Lung (tissue), 12 donors: Measurements from ENCODE around the gene MAP4. TPM values are rescaled to one million over a fixed set of nuclear protein-coding genes. Genes with fewer than 3 reads are reported as not detected.

ENCODE experiments used
- ATAC-seq: fragments of 200-7000 bp; cut with Tn5 transposase; one replicate; pipeline ENCODE4 v1.9.1; 2020; ENCODE audit warnings: moderate number of reproducible peaks; ENCODE audit not compliant: insufficient read depth, low FRiP score
- DNase-seq, 3 donors: peaks; one replicate each; pipeline ENCODE4 v3.0.0-alpha.2; 2013 to 2017
- H3K27ac ChIP-seq, 2 donors: one replicate each; pipeline ENCODE4 v1.5.1; 2013; ENCODE audit warnings: mild to moderate bottlenecking in 2 of 2, moderate library complexity in 2 of 2, control low read depth in 1 of 2, inconsistent platforms in 1 of 2, low read depth in 1 of 2, low read length in 1 of 2
- H3K27me3 ChIP-seq, 3 donors: one replicate each; pipeline ENCODE4 v1.5.1; 2013; ENCODE audit warnings: low read length in 2 of 3; ENCODE audit not compliant: control insufficient read depth in 3 of 3, insufficient read depth in 3 of 3
- H3K36me3 ChIP-seq, 4 donors: one replicate each; pipeline ENCODE4 v1.5.1; 2013; ENCODE audit warnings: low read length in 4 of 4, mild to moderate bottlenecking in 1 of 4, moderate library complexity in 1 of 4; ENCODE audit not compliant: control insufficient read depth in 4 of 4, insufficient read depth in 4 of 4
- H3K4me1 ChIP-seq, 5 donors: one replicate each; pipeline ENCODE4 v1.5.1; 2013; ENCODE audit warnings: low read length in 5 of 5, mild to moderate bottlenecking in 2 of 5, moderate library complexity in 1 of 5; ENCODE audit not compliant: control insufficient read depth in 5 of 5, insufficient read depth in 5 of 5
- H3K4me3 ChIP-seq: one replicate; pipeline ENCODE4 v1.5.1; 2013; ENCODE audit warnings: mild to moderate bottlenecking, control low read depth, moderate library complexity
- H3K9ac ChIP-seq, 2 donors: one replicate each; pipeline ENCODE4 v1.5.1; 2013; ENCODE audit warnings: low read length in 2 of 2, control low read depth in 1 of 2; ENCODE audit not compliant: insufficient read depth in 1 of 2
- H3K9me3 ChIP-seq, 4 donors: one replicate each; pipeline ENCODE4 v1.5.1; 2013; ENCODE audit warnings: low read length in 3 of 4, mild to moderate bottlenecking in 1 of 4, moderate library complexity in 1 of 4; ENCODE audit not compliant: control insufficient read depth in 4 of 4, insufficient read depth in 3 of 4
- CTCF ChIP-seq: IDR thresholded peaks from 2 replicates; pipeline ENCODE4 v1.5.1; 2012; ENCODE audit warnings: mild to moderate bottlenecking; ENCODE audit errors: control extremely low read depth, extremely low read depth
- WGBS, 2 donors: extraction: QIAGEN DNeasy Blood & Tissue Kit; methylation state at CpG; one replicate each; pipeline ENCODE4 v1.1.7; 2013; 5-methylcytosine and 5-hydroxymethylcytosine counted together
- polyA plus RNA-seq, 2 donors: library from polyadenylated mRNA; stranded (reverse); fragments of 200-250 nt; gene quantifications; one replicate each; pipeline ENCODE4 v1.2.1, GENCODE V29; 2013
- total RNA-seq, 2 donors: library from RNA; depleted of rRNA in 1 of 2; stranded (reverse); fragments of >200 nt in 1 of 2; gene quantifications; one replicate each; pipeline ENCODE4 v1.2.1, GENCODE V29; 2014 to 2021
- donor health status: control.
- donor health status: control.
- donor health status: Bipolar disorder and iron deficiency.
- donor health status: healthy.
- donor health status: DM: yes; HTN: yes; CAD: no.

The MAP4 gene
- total and polyA plus RNA-seq, 4 donors, result 62.6 to 203 (median 84.9) TPM

- DNase-seq (no peak), ATAC-seq (no peak)
- no peak overlapping the region for H3K9ac ChIP-seq
- H3K36me3 ChIP-seq, result peaks cover 0 to 2% (median 0%) of the 10 kb centered on the region in 4 donors
- H3K9me3 ChIP-seq, result no peaks in the 10 kb centered on the region
- H3K4me3 ChIP-seq, result no peak overlapping the region
- WGBS, 2 donors, result 95 to 98% methylated on average over 1 of the region's 1 CpG
- no peak for TF ChIP-seq CTCF
- H3K4me1 ChIP-seq, result peaks cover 0 to 3% (median 0%) of the 10 kb centered on the region in 5 donors
- no peak overlapping the region for H3K27ac ChIP-seq
- H3K27me3 ChIP-seq, result no peaks in the 10 kb centered on the region
Measured at GRCh38 chr3:47979070-47979469, 37.1 kb downstream of the MAP4 start.

DNA sequence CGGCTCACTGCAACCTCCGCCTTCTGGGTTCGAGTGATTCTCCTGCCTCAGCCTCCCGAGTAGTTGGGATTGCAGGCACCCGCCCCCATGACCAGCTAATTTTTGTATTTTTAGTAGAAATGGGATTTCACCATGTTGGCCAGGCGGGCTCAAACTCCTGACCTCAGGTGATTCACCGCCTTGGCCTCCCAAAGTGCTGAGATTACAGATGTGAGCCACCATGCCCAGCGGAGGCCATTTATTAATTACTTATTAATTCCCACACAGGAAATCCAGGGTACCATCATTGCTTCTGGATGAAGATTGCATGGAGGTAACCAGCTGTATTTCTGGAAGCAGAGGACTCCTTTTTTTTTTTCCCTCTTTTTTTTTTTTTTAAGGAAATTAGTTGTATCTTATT lies 37.8 kb downstream of the MAP4 start:
- no peaks in the 10 kb centered on the region for H3K27me3 ChIP-seq
- H3K4me1 ChIP-seq, result peaks cover 0 to 2% (median 0%) of the 10 kb centered on the region in 5 donors
- no peak overlapping the region for H3K27ac ChIP-seq
- WGBS, 2 donors, result 98 to 99% methylated on average over 8 of the region's 8 CpGs
- H3K9me3 ChIP-seq, result no peaks in the 10 kb centered on the region
- no peak for DNase-seq
- no peak for TF ChIP-seq CTCF
- no peak overlapping the region for H3K9ac ChIP-seq
- H3K4me3 ChIP-seq, result no peak overlapping the region
- ATAC-seq, result no peak
- peaks cover 0 to 2% (median 0%) of the 10 kb centered on the region in 4 donors for H3K36me3 ChIP-seq

DNA sequence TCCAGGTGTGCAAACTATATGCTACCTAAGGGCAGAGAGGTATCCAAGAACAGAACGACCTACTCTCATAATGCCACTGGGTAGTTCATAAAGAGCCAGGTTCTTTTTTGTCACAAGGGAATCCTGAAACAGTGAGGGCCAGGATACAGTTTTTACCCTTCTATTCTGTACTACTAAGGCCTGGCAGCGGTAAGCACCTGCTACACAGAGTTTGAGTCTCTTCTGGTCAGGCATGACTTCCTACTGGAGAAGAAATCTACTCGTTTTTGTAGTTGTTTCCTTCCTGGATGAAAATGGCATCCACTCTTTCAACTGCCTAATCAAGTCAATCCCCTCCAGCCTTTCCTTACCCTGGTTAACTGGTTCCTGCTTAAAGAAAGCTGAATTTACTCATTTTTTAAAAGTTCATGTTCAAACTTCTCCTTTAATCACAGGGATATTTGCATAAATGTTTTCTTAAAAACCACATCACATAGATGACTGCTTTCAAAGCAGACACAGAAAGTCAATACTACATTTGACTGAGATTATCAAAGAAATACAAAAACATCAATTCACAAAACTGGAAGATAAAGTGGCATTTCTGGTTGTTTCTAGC lies 40.0 kb downstream of the MAP4 start:
- H3K9me3 ChIP-seq, result no peaks in the 10 kb centered on the region
- H3K27me3 ChIP-seq, result no peaks in the 10 kb centered on the region
- peaks cover 0 to 2% (median 0%) of the 10 kb centered on the region in 4 donors for H3K36me3 ChIP-seq
- H3K27ac ChIP-seq, result no peak overlapping the region
- TF ChIP-seq CTCF, result no peak
- no peaks in the 10 kb centered on the region for H3K4me1 ChIP-seq
- no peak overlapping the region for H3K4me3 ChIP-seq
- DNase-seq, result no peak
- H3K9ac ChIP-seq, result no peak overlapping the region
- 71 to 74% methylated on average over 3 of the region's 3 CpGs for WGBS, 2 donors
- no peak for ATAC-seq

DNA sequence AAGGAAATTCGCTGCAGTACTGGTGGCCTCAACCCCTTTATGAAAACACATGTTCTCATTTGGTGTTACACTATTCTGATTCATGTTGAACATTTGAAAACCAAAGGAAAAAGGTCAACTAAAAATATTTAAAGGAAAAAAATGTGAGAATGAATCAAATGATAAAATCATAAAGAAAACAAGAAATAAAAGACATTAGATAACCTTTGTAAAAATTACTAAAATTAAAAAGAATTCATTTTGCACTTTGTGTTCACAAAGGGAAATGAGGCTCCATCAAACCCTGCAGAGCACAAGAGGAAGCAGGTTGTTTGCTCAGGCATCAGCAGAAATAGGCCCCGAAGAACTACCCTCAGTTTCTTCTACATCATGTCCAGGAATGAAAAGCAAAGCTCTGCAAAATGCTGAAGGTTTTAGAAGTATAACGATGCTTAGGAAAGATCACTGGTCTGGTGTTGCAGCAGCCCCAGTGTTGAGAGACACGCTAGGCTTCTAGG lies 41.2 kb downstream of the MAP4 start:
- H3K36me3 ChIP-seq, result peaks cover 0 to 4% (median 0%) of the 10 kb centered on the region in 4 donors
- H3K4me3 ChIP-seq, result no peak overlapping the region
- TF ChIP-seq CTCF, result no peak
- no peaks in the 10 kb centered on the region for H3K4me1 ChIP-seq
- no peak overlapping the region for H3K9ac ChIP-seq
- 62 to 74% methylated on average over 4 of the region's 4 CpGs for WGBS, 2 donors
- H3K27me3 ChIP-seq, result no peaks in the 10 kb centered on the region
- no peak for DNase-seq
- no peaks in the 10 kb centered on the region for H3K9me3 ChIP-seq
- H3K27ac ChIP-seq, result no peak overlapping the region
- no peak for ATAC-seq
